ENCODE data around the gene SERPINA1.

Gene SERPINA1

DNA sequence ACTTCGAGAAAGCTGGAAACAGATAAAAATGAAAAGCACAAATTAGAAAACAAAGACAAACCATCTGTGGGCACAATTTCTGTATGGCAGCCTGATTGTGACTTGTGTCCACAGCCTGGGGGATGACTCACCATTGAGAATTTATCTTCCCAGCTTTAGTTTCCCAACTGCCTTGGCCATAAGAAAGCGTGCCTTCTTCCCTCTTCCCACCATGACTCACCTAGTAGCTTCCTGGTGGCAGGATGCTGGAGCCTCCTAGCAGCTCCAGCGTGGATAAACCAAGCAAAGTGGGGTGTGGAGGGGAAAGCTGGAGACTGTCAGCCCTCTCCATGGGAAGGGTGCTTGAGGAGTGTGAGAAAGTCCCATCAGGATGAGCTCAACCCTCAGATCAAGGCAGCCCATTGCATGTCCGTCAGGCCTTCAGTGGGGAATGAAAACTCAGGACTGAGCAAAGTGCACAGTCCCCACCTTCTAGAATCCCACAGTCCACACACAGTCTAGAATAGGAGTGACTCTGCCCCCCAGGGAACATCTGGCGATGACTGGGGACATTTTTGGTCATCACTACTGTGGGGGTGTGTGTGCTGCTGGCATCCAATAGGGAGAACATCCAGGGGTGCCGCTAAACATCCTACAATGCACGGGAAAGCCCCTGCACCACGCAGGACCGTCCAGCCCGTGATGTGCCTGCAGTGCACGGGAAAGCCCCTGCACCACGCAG is 42.9 kb downstream of the SERPINA1 start:
- no peak for DNase-seq

DNA sequence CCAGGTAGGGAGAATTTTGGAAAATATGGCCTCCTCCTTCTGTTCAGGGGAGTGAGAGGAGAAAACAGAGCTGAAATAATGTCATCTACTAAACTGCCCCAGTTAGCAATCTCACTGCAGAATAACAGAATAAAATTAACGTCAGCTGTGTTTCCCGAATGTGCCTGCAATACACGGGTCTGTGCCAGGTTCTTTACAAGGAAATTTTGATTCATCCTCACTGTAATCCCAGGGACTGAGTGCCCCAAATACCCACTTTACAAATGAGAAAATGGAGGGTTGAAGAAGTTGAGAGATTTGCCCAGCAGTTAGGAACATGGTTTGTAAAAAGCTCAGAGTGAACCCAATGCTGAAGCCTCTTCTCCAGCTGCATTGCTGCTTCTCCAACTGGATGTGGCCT is 44.0 kb downstream of the SERPINA1 start:
- DNase-seq, result no peak

- DNase-seq, result no peak
Observed at GRCh38 chr14:94343238-94344005, 45.0 kb downstream of the SERPINA1 start.

- no peak for DNase-seq
Observed at GRCh38 chr14:94342334-94342934, 46.0 kb downstream of the SERPINA1 start.

GRCh38 chr14:94341656-94342333 is 46.6 kb downstream of the SERPINA1 start:
- DNase-seq, result no peak

GRCh38 chr14:94340533-94340932 is 47.9 kb downstream of the SERPINA1 start:
- no peak for DNase-seq

DNA sequence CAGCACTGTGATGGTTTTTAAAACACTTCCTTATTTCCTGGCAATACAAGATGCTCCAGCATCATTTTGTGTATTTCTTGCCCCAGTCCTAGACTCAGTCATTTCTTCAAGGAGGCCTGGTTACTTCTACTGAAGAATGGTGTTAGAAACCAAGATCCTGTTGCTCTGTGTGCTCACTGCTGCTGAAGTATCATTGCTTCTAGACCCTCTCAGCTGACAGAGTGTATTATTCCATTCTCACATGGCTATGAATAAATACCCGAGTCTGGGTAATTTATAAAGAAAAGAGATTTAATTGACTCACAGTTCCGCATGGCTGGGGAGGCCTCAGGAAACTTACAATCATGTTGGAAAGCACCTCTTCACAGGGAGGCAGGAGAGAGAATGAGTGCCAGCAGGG is 50.4 kb downstream of the SERPINA1 start:
- no peak for DNase-seq

DNA sequence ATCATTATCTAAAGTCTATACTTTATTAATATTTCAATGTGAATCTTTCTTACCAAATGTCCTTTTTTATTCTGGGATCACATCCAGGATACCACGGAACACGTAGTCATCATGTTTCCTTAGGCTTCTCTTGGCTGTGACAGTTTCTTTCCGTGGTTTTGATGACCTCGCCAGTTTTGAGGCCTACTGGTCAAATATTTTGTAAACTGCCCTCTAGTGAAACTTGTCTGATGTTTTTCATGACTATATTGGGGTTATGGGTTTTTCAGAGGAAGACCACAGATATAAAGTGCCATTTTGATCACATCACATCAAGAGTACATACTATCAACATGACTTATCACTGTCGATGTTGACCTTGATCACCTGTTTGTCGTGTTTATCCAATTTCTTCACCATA is 51.1 kb downstream of the SERPINA1 start:
- no peak for DNase-seq

GRCh38 chr14:94334872-94335271 is 53.5 kb downstream of the SERPINA1 start:
- DNase-seq, result no peak

- no peak for DNase-seq
Observed at GRCh38 chr14:94332587-94332986, 55.8 kb downstream of the SERPINA1 start.

GRCh38 chr14:94332063-94332583 is 56.3 kb downstream of the SERPINA1 start:
- DNase-seq, result no peak

DNA sequence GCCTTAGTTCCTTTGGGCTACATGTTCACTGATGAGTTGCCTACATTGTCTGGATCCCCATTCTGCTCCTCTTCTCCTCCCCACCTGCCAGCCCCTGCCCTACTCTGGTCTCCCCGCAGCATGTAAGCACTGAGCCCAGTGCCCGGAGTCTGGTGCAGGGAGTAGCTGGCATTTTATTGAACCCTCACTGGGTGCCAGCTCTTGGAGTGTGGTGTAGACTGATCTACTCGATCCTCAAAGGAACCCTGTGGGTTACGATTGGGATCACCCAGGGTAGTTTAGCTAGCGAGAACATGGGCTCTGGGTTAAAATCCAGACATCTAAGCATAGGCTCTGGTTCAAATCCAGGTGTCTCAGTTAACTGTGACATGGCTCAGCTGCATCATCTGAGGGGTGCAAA is 56.9 kb downstream of the SERPINA1 start:
- no peak for DNase-seq

DNA sequence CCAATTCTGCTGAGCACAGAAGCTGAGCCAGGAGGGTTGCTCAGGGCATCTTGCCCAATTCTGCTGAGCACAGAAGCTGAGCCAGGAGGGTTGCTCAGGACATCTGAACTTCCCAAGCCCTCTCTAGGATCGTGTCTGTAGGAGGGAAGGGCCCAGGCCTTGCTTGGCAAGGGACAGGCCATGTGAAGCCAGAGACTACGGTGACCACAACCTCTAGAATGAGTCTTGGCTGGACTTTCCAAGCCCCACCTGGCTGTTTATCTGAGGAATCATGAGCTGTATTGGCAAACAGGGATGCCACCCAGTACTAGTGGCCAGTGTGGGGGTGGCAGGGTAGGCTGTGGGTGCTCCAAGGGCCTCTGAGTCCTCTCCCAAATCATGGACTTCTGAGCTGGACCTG is 57.5 kb downstream of the SERPINA1 start:
- DNase-seq, result no peak

DNA sequence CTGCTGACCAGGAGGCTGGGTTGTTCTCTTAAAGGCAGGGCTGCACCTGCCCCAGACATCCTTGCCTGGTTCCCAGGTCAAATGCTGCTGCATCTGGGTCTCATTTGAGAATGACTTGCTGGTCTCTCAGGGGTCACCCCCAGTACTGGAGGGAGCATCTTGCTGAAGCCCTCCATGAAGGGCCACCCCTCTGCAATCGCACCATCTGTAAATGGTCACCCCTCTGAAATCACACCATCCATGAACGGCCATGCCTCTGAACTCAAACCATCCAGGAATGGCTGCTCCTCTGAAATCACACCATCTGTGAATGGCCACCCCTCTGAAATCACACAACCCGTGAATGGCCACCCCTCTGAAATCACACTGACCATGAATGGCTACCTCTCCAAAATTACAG is 58.0 kb downstream of the SERPINA1 start:
- DNase-seq, result no peak

DNA sequence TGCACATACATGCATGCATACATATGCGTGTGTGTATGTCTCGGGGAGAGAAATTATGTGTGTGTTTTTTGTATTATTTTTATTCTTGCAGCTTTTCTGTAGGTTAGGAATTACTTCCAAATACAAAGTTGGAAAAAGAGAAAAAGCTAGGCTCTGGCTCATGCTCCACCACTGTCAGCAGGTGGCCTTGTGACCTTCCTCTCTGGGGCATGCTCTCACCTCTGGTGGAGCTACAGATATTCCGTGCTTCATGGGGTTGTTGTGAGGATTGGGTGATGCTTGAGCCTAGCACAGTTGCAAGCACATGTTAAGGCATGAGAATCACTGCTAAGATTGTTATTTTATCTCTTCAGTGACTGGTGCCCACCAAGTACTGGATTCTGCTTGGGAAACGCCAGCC is 58.5 kb downstream of the SERPINA1 start:
- no peak for DNase-seq

- no peak for DNase-seq
Observed at GRCh38 chr14:94328196-94328595, 60.2 kb downstream of the SERPINA1 start.
